Lung (tissue), 12 donors: Measurements from ENCODE around the gene CAMKV. TPM values are rescaled to one million over a fixed set of nuclear protein-coding genes. Genes with fewer than 3 reads are reported as not detected.

ENCODE experiments used
- ATAC-seq: fragments of 200-7000 bp; cut with Tn5 transposase; one replicate; pipeline ENCODE4 v1.9.1; 2020; ENCODE audit warnings: moderate number of reproducible peaks; ENCODE audit not compliant: insufficient read depth, low FRiP score
- DNase-seq, 3 donors: peaks; one replicate each; pipeline ENCODE4 v3.0.0-alpha.2; 2013 to 2017
- H3K27ac ChIP-seq, 2 donors: one replicate each; pipeline ENCODE4 v1.5.1; 2013; ENCODE audit warnings: mild to moderate bottlenecking in 2 of 2, moderate library complexity in 2 of 2, control low read depth in 1 of 2, inconsistent platforms in 1 of 2, low read depth in 1 of 2, low read length in 1 of 2
- H3K27me3 ChIP-seq, 3 donors: one replicate each; pipeline ENCODE4 v1.5.1; 2013; ENCODE audit warnings: low read length in 2 of 3; ENCODE audit not compliant: control insufficient read depth in 3 of 3, insufficient read depth in 3 of 3
- H3K36me3 ChIP-seq, 4 donors: one replicate each; pipeline ENCODE4 v1.5.1; 2013; ENCODE audit warnings: low read length in 4 of 4, mild to moderate bottlenecking in 1 of 4, moderate library complexity in 1 of 4; ENCODE audit not compliant: control insufficient read depth in 4 of 4, insufficient read depth in 4 of 4
- H3K4me1 ChIP-seq, 5 donors: one replicate each; pipeline ENCODE4 v1.5.1; 2013; ENCODE audit warnings: low read length in 5 of 5, mild to moderate bottlenecking in 2 of 5, moderate library complexity in 1 of 5; ENCODE audit not compliant: control insufficient read depth in 5 of 5, insufficient read depth in 5 of 5
- H3K4me3 ChIP-seq: one replicate; pipeline ENCODE4 v1.5.1; 2013; ENCODE audit warnings: mild to moderate bottlenecking, control low read depth, moderate library complexity
- H3K9ac ChIP-seq, 2 donors: one replicate each; pipeline ENCODE4 v1.5.1; 2013; ENCODE audit warnings: low read length in 2 of 2, control low read depth in 1 of 2; ENCODE audit not compliant: insufficient read depth in 1 of 2
- H3K9me3 ChIP-seq, 4 donors: one replicate each; pipeline ENCODE4 v1.5.1; 2013; ENCODE audit warnings: low read length in 3 of 4, mild to moderate bottlenecking in 1 of 4, moderate library complexity in 1 of 4; ENCODE audit not compliant: control insufficient read depth in 4 of 4, insufficient read depth in 3 of 4
- CTCF ChIP-seq: IDR thresholded peaks from 2 replicates; pipeline ENCODE4 v1.5.1; 2012; ENCODE audit warnings: mild to moderate bottlenecking; ENCODE audit errors: control extremely low read depth, extremely low read depth
- WGBS, 2 donors: extraction: QIAGEN DNeasy Blood & Tissue Kit; methylation state at CpG; one replicate each; pipeline ENCODE4 v1.1.7; 2013; 5-methylcytosine and 5-hydroxymethylcytosine counted together
- polyA plus RNA-seq, 2 donors: library from polyadenylated mRNA; stranded (reverse); fragments of 200-250 nt; gene quantifications; one replicate each; pipeline ENCODE4 v1.2.1, GENCODE V29; 2013
- total RNA-seq, 2 donors: library from RNA; depleted of rRNA in 1 of 2; stranded (reverse); fragments of >200 nt in 1 of 2; gene quantifications; one replicate each; pipeline ENCODE4 v1.2.1, GENCODE V29; 2014 to 2021
- donor health status: control.
- donor health status: control.
- donor health status: Bipolar disorder and iron deficiency.
- donor health status: healthy.
- donor health status: DM: yes; HTN: yes; CAD: no.

CAMKV gene
- total and polyA plus RNA-seq, 4 donors = 0.34 TPM; not detected in 3

- Histone ChIP-seq H3K27me3 (no peaks in the 10 kb centered on the region), H3K36me3 (no peaks in the 10 kb centered on the region), H3K9ac (no peak overlapping the region), H3K4me3 (no peak overlapping the region), H3K4me1 (peaks cover 0 to 40% (median 12%) of the 10 kb centered on the region in 5 donors), H3K9me3 (peaks cover 0 to 3% (median 0%) of the 10 kb centered on the region in 4 donors), H3K27ac (no peak overlapping the region)
- ATAC-seq (no peak), DNase-seq (peak; percentile 84 to 94 (median 90))
- WGBS, 2 donors = 26 to 35% methylated on average over 6 of the region's 6 CpGs
- no peak for TF ChIP-seq CTCF
Measured at GRCh38 chr3:49882166-49882565, 12.5 kb upstream of the CAMKV start.

DNA sequence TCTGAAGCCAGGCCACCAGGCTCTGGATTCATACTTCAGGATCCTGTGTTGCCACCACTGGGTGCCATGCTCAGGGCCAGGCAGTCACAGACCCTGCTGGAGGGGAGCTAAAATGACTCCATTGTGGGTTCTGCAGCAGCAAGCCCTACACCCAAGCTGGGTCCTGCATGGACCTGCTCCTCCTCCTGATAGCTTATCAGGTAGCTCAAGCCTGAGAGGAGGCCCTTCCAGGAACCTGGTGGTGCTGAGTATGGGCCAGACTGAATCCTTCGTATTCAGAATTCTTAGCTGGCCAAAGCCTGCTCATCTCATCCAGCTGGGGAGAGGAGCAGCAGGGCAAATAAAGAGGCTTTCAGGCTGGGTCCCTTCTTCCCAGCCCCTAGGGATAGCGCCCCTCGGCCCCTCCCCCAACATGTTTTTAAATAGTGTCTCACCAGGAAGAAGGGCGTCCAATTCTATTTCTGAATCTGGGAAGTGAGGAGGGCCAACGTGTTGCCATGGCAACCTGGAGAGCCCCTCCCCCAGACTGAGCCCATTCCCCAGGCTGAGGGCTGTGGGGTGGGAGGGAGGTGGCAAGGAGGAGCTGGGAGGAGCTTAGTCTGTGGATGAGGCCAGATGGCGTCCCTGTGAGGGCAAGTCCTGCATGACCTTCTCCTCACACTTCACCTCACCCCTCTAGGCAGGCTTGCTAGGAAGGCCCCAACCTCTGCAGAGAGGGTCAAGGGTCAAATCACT, 11.0 kb upstream of the CAMKV start:
- Histone ChIP-seq H3K27me3 (no peaks in the 10 kb centered on the region), H3K4me1 (peaks cover 0 to 41% (median 12%) of the 10 kb centered on the region in 5 donors), H3K9me3 (peaks cover 0 to 3% (median 0%) of the 10 kb centered on the region in 4 donors), H3K36me3 (no peaks in the 10 kb centered on the region), H3K4me3 (no peak overlapping the region), H3K27ac (no peak overlapping the region), H3K9ac (no peak overlapping the region)
- ATAC-seq = no peak
- 39 to 50% methylated on average over 6 of the region's 6 CpGs for WGBS, 2 donors
- no peak for TF ChIP-seq CTCF
- peak in 2 of 3 donors; percentile 29 to 39 for DNase-seq

- Histone ChIP-seq H3K27ac (no peak overlapping the region), H3K9me3 (peaks cover 0 to 3% (median 0%) of the 10 kb centered on the region in 4 donors), H3K27me3 (no peaks in the 10 kb centered on the region), H3K9ac (no peak overlapping the region), H3K4me1 (peaks cover 0 to 41% (median 12%) of the 10 kb centered on the region in 5 donors), H3K4me3 (no peak overlapping the region), H3K36me3 (no peaks in the 10 kb centered on the region)
- WGBS, 2 donors = 56 to 74% methylated on average over 2 of the region's 2 CpGs
- TF ChIP-seq CTCF = no peak
- ATAC-seq (no peak), DNase-seq (no peak)
Measured at GRCh38 chr3:49879721-49880120, 10.0 kb upstream of the CAMKV start.
